Left colon (tissue), 2 donors: ENCODE measurements around the gene AFAP1. TPM values are rescaled to one million over a fixed set of nuclear protein-coding genes. Genes with fewer than 3 reads are reported as not detected.

Experiments
- ATAC-seq: fragments of 200-7000 bp; cut with Tn5 transposase; one replicate; pipeline ENCODE4 v1.9.1; 2020; ENCODE audit warnings: mild to moderate bottlenecking, moderate library complexity
- DNase-seq, 2 donors: peaks; one replicate each; pipeline ENCODE4 v3.0.0-alpha.2; 2020
- intact Hi-C, 2 donors: fragments of 100-400 bp; cut with DNase I in 1 of 2; cut with micrococcal nuclease in 1 of 2; formaldehyde crosslinking; loops; one replicate each; pipeline versions ENCODE4 v1.11.2 to v1.14.0; 2022; cut with DNase I, micrococcal nuclease
- total RNA-seq, 2 donors: library from RNA; stranded (reverse); fragmentation: NEBNext Ultra II Directional; extraction: Animal tissue kit (Norgen Biotek cat#: 25700); gene quantifications; one replicate each; pipeline ENCODE4 v1.2.1, GENCODE V29; 2021
- donor health status: DM: no; HTN: no; CAD: no.
- donor health status: DM: yes; HTN: yes; CAD: no.

The AFAP1 gene
- total RNA-seq, 2 donors from 2014 or later: 41.2 to 46.2 TPM

DNA sequence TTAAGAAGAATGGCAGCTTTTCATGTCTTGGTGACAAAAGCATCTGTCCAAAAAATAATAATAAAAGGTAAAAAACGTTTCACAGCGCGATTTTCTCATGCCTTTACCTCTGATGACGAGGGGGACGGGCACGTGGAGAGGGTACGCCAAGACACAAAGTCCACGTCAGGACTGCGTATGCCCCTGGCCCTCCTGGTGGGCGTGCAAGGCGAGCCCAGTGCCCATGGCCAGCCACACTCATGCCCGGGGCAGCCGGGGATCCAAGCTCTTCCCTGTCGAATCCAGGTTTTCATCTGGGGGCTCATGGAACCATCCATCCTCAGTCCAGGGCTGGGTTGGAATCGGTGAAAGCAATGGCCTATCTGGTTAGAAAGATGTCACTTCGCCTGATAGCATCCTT lies 176.6 kb downstream of the AFAP1 start:
- ATAC-seq (no peak), DNase-seq (no peak)
- intact Hi-C loops: loop anchor here in 1 of 2 donors (5.0 kb wide), 1 partner anchor 39 kb away; no protein-coding TSS in a partner anchor

DNA sequence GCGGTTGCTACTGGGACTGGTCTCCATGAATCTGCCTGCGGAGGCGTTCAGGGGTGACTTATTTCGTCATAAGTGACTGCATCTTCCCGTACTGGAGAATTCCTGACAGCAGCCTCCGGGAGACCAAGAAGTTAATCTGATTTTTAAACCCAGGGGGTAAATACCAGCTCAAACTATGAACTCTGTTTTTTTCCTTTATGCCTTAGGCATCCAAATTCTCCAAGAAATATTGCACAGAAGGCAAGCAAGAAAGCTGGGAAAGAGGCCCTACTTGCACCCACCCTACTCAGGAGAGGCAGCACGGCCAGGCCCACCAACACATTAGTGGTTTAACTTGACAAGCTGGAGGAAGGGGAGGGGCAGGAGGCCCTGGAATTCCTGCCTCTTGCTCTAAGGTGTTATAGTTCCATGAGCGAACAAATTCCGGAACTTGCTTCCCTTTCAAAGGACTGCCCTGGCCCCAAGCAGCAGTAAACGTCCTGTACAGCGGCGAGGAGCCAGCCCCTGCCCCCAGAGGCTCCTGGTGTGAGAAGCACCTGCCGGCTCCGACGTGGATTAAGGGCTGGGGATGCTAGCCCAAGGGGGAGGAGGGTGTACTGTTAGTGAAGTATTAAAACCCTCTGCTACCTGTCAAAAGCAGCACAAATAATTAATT lies 177.2 kb downstream of the AFAP1 start:
- DNase-seq (no peak), ATAC-seq (no peak)
- intact Hi-C loops: loop anchor here in 1 of 2 donors (5.0 kb wide), 1 partner anchor 40 kb away; no protein-coding TSS in a partner anchor

DNA sequence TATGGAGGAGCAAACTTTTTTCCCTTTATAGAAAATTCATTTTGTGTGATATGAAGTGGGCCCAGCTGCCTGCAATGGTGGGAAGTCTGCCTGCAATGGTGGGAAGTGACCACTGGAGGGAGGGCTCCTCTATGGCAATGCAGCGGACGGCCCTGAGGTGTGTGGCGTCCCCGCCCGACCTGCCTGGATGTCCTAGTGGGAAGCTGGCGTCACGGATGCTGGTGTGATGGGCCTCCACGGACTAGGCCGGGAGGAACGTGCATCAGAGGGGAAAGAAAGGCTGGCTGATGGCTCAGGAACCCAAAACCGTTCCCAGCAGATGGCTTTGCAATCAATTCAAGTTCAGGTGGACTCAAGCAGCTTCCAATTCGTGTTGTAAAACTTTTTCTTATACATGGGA lies 177.9 kb downstream of the AFAP1 start:
- DNase-seq: peak; percentile 72 to 79
- ATAC-seq: peak; percentile 78
- intact Hi-C loops: loop anchor here in 1 of 2 donors (5.0 kb wide), 1 partner anchor 41 kb away; no protein-coding TSS in a partner anchor

DNA sequence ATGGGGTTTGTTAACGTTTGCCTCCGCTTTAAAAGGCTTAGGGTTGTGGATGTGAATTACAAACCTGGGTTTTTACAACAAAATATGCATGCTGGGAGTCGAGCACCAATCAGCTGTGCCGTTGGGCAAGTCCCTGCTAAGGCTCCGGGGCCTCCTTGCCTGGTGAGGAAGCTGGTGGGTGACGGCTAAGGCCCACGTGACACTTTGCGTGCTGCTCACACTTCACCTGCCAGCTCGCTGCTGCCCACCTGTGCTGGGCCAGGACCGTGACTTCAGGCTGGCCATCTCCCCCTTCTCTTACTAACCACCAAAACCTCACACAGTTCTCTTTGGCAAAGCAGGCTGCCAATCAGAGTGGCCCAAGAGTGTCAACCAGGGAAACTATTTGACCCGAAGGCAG lies 178.3 kb downstream of the AFAP1 start:
- DNase-seq (no peak), ATAC-seq (no peak)

DNA sequence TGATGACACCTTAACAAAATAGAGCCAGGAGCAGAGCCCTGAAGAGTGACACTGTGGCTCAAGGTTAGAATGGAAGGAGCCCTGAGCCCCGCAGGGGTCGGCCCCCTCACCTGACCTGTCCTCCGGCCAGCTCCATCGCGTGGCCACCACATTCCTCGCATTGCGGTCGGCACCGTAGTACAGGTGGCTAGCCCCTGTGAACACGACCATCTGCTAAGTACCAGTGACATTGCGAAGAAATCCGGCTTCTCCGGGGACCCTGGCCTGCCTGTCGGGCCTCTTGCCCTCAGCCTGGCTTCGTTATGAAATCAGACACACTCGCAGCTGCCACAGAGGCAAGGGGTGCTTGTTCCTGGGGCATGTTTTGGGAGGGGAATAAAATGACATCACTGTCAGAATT lies 179.0 kb downstream of the AFAP1 start:
- DNase-seq (no peak), ATAC-seq (no peak)
- intact Hi-C loops: loop anchor here in 1 of 2 donors (5.0 kb wide), 1 partner anchor 42 kb away; no protein-coding TSS in a partner anchor

More for the DNA sequence above, 178.3 kb downstream of the AFAP1 start:
- intact Hi-C loops: loop anchor here in 1 of 2 donors (5.0 kb wide), 1 partner anchor 41 kb away; no protein-coding TSS in a partner anchor

DNA sequence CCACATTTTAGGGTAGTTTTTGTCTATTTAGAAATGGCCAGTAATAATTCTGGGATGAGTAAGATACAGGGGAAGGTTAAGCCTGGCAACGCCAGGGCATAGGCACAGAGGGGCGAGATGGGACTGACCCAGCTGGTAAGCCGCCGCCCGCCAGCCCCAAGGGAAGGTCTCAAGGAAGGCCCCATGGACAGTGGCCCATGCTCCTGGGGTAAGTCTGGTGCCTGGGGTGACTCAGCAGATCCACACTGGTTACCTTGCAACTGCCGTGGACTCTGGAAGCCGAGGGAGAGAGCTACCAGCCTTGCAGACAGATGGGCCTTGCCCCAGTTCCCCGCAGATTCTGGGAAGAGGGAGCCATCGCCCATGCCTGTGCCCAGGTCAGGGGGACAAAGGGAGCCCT lies 179.4 kb downstream of the AFAP1 start:
- intact Hi-C loops: loop anchor here in 1 of 2 donors (5.0 kb wide), 1 partner anchor 42 kb away; no protein-coding TSS in a partner anchor
- no peak for ATAC-seq

DNA sequence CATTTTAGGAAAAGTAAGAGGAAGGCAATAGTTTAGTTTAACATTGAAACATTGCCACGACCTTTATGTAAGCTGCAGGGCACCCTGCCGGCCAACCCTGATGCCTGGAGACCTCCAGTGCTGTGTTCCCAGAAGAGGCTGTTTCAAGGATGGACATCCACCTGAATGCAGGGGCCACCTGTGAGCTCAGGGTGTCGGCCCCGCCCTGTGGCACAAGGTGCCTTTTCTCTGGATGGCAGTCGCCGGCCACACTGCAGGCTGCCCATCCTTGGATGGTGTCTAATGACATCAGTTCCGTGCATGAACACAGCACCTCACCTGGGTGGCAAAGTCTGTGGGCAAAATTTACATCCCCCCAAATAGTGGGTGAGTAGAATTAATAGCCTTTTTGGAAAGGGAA lies 180.0 kb downstream of the AFAP1 start:
- DNase-seq: no peak
- ATAC-seq: no peak
- intact Hi-C loops: loop anchor here in 1 of 2 donors (5.0 kb wide), 1 partner anchor 43 kb away; no protein-coding TSS in a partner anchor

More for the DNA sequence above, 179.4 kb downstream of the AFAP1 start:
- DNase-seq: no peak

DNA sequence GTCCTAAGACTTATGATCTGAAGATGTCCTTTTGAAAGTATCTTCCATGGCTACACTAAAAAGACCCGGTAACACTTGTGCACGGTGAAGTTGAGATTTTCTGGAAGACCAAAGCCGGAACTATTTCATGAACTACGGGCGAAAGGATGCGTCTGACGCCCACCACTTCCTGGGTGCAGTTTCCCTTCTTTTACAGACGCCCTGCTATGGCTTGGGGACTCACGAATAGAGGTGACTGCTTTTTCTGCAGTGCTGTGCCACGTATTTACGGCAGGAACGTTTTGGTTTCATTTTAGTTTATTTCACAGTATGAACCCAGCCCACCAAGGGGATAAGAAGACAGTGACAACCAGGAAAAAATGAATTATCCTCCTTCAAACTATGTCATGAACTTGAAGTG lies 180.4 kb downstream of the AFAP1 start:
- DNase-seq (no peak), ATAC-seq (no peak)
- intact Hi-C loops: no loop called here

DNA sequence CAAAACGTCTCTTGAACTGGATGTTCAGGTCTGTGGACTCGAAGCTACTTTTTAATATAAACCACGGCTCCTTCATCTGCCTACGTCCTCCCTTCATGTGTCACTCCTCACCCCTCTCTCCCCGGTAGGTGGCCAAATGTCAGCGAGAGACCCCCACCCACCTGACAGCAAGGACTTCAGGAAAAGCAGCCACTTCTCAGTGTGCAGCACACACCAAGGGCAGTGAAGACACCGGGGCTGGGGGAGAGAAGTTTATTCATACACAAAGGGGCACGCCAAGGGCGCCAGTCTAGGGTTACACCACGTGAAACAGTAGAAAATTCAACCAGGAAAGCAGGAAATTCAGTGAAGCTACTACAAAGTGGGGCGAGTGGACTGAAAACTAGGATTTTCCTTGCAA lies 181.2 kb downstream of the AFAP1 start:
- intact Hi-C loops: no loop called here
- ATAC-seq: no peak
- no peak for DNase-seq

DNA sequence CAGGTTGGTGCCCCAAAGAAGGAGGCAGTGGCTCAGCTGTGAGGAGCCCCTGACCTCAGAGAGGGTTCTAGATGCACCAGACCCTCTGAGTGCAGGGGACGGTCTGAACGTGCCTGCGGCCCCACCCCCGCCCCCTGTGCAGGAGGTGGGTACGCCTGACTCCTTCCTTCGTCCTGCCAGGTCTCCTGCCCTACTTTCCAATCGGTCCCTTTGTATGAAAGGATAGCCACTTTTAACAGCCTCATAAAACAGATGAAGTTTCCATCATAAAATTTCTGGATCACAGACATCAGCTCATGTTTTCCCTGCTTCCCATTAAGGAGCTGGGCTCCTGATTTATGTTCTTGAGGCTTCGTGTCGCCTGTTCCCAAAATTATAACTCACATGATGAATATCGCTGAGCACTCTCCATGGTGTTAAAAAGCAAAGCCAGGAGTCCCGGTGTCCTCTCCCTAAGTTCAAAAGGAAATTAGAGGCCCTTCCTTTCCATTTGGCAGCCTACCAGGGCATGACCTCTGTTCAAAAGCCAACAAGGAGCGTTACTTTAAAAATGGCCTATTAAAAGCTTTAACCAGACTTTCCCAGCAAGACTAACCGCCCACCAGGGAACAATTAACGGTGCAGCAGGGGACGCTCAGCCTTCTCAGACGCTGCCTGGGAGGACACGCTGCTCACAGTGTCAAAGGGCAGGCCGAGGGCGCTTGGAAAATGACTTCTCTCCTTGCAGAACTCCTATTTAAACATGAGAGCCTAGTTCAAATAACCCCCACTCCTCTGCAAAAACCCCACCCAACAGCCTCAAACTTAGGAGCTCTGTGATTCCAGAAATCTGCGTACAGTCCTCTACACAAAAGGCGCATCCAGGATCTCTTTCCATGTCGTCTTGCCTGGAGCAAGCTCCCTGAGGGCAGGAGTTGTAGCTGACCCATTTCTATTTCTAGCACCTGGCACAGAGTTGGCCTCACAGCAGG lies 181.9 kb downstream of the AFAP1 start:
- peak; percentile 62 for ATAC-seq
- intact Hi-C loops: no loop called here
- DNase-seq: no peak

DNA sequence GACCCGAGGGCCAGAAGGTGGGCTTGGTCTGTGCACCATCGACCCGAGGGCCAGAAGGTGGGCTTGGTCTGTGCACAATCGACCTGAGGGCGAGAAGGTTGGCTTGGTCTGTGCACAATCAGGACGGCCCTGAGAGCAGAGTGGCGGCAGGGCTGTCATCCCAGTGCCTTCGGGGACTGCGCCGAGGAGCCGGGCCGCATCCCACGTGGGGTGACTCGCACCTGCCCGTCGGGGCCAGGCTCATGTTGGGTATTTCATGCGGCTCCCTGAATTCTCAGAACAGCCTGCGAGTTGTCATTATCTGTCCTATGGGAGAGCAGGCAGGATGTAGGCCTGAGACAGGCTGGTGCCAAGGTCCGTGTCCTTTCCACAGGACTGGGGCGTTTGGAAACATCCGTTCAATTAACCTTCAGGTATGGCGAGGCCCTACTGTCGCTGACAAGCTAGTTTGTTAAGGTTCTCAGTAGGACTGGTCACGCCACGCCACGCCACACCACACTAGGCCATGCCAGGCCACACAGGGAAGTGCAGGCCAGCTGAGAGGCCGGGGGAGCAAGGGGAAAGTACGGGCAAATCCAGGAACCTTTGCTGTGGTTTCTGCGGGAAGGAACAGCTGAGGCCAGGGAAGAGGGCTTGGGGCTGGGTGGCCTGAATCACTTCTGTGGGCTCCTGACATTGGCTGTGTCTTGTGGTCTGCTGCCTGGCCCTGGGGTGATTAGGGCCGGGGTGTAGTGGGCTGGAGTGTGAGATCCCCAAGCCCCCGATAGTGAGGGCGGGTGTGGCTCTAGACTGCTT lies 182.9 kb downstream of the AFAP1 start:
- intact Hi-C loops: no loop called here
- no peak for DNase-seq
- peak; percentile 10 for ATAC-seq

DNA sequence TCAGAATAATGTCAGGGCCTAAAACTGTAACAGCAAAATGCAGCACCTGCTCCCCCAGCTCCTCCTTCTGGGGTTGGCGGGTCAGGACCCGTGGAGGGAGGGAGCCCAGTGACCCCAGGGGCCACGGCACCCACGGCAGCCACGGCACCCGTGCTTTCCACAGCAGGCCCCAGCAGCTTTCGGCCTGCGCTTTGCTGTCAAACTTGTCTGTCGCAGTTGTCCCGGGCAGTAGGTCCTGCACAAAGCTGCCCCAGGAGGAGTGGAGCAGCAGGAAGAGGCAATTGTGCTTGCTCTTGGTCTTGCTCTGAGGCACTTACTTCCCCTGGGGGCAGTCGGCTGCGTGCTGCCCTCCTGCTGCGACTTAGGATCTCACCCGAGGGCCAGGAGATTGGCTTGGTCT lies 183.6 kb downstream of the AFAP1 start:
- ATAC-seq (no peak), DNase-seq (no peak)
- intact Hi-C loops: no loop called here

DNA sequence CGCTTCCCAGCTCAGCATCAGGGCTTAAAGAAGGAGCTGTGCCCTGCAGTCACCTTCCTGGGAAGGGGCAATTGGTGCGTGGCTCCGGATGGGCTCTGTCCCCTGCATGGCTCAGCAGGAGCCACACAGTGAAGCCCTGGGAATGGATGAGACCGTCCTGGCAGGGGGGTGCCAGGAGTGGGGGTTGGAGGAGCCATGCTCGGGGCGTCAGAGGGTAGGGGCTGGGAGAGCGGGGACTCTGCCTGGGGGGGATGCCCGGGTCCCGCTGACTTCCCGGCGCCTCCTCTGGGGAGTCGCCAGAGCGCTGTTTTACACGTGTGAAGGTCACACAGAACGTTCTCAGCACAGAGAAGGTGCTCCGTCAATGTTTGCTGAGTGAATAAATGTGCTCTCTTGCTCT lies 184.1 kb downstream of the AFAP1 start:
- ATAC-seq: no peak
- intact Hi-C loops: no loop called here
- no peak for DNase-seq

DNA sequence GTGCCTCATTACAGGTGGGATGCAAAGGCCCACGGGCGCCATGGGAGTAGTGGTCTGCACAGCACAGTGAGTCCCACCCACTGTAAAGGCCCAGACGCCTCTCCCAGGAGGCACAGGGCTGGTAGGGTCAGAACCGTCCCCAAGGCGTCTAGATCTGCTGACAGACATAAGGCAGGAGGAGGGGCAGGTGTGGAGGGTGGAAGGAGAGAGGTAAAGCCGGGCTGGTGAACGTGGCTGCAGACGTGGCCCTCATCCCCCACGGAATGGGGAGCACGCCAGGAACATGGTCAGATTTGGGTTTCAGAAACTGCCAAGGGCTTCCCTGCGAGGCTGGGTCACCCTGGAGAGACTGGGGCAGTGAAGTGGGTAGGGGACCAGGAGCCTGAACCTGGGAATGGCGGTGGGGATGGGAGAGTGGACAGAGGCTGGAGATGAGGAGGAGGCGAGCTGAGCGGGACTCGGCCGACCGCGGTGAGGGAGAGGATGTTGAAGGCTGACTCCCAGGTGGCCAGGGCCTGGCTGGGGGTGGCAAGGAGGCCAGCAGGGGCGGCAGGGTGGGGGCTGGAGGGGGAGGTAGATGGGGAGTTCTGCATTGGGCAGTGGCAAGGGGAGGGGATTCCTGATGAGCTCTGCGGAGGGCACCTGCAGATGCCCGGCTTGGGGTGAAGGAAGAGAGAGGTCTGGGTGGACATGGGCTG lies 184.9 kb downstream of the AFAP1 start:
- ATAC-seq (no peak), DNase-seq (no peak)
- intact Hi-C loops: no loop called here

DNA sequence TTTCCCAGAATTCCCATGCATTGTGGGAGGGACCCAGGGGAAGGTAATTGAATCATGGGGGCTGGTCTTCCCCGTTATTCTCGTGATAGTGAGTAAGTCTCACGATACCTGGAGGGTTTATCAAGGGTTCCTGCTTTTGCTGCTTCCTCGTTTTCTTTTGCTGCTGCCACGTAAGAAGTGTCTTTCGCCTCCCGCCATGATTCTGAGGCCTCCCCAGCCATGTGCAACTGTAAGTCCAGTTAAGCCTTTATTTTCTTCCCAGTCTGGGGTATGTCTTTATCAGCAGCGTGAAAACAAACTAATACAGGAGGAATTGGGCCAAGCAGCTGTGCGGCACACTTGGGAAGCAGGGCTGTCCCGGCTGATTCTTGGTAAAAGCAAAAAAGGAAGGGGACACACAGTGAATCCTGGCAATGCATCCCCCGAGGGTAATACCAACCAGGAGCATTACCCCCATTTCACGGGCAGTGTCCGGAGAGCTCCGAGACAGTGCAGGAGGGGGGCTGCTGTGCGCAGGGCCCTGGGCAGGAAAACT lies 185.7 kb downstream of the AFAP1 start:
- ATAC-seq (no peak), DNase-seq (no peak)
- intact Hi-C loops: no loop called here

DNA sequence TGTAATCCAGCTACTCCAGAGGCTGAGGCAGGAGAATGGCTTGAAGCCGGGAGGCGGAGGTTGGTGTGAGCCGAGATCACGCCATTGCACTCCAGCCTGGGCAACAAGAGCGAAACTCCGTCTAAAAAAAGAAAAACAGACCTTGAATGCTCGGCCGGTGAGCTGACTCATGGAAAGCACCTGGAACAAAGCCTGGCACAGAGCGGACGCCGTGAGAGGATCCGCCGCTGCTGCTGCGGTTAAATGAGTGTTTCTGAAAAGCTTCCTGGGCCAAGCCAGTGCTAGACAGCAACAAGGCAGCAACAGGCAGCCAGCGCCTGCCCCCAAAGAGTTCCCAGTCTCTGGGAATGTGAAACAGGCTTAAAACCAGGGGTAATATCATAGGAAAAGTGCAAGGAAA lies 186.4 kb downstream of the AFAP1 start:
- intact Hi-C loops: no loop called here
- DNase-seq: no peak
- ATAC-seq: no peak

DNA sequence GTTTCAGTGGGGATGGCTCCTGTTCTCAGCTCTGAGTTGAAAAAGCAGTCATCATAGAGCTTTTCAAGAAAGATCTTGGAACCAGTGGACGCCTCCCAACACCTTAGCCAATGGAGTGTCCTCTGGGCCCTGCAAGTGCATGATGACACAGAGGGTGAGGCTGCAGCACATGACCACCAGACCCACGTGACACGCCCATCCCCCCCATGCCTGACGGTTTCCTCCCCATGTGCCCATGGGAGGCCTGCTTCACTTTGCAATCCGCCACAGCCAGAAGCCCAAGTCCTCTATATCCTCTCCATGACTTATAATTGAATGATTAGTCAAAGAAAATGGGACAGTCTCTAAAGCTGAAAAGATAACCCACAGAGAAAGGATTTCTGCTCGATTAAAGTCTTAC lies 187.0 kb downstream of the AFAP1 start:
- intact Hi-C loops: no loop called here
- ATAC-seq (no peak), DNase-seq (no peak)

DNA sequence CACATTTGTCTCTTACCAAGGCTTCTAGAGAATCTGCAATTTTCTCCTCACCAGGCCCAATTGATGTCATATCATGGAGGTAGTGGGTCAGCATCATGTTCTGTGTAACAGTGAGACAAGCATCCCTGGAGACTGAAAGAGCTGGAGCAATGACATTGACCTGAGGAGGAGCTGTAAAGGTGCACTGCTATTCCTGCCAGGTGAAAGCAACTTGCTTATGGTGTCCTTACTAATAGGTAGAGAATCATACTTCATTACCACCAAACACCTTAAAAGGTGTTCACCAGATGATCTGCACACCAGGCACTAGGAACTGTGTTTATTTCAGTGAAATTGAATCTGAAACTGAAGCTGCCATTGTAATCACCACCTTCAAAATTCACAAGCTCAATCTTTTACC lies 188.7 kb downstream of the AFAP1 start:
- ATAC-seq (no peak), DNase-seq (no peak)
- intact Hi-C loops: no loop called here
